ENCODE data around the gene FGD3. TPM values are rescaled to one million over a fixed set of nuclear protein-coding genes. Genes with fewer than 3 reads are reported as not detected.

Gene FGD3
- total RNA-seq, 2 experiments from 2014 or later, result 91.0 to 95.7 TPM

DNA sequence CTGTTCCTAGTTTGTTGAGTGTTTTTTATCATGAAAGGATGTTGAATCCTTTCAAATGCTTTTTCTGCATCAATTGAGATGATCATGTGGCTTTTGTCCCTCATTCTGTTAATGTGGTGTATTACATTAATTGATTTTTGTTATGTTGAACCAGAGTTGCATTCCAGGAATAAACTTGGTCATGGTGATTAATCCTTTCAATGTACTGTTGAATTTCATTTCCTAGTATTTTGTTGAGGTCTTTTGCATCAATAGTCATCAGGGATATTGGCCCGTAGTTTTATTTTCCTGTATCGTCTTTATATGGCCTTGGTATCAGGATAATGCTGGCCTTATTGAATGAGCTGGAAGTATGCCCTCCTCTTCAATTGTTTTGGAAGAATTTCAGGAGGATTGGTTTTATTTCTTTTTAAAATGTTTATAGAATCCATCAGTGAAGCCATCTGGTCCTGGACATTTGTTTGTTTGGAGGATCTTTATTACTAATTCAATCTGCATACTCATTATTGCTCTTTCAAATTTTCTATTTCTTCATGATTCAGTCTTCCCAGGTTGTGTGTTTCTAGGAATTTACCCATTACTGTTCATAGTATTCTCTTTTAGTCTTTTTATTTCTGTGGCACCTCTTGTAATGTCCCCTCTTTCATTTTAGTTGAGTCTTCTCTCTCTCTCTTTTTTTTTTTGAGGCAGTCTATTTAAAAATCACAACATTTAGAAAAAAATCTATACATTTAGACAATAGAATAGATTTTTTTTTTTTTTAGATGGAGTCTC is 32.1 kb downstream of the FGD3 start:
- ChIA-PET CTCF (interaction anchor here (1.3 to 2.2 kb wide), 3 partner anchors 12 to 24 kb away, joined by 4 to 10 read pairs (median 8); no protein-coding TSS in a partner anchor), POLR2A (interaction anchor here (0.6 to 3.2 kb wide), 9 partner anchors 11 to 85 kb away, joined by 3 to 41 read pairs (median 5); no protein-coding TSS in a partner anchor)
- Mint-ChIP-seq H3K9me3 (no peaks in the 10 kb centered on the region), H3K27me3 (no peaks in the 10 kb centered on the region), H3K4me3 (peak overlapping the region; percentile 70), H3K36me3 (ENCODE audit: low read depth) (peaks cover 96% of the 10 kb centered on the region), H3K27ac (peak overlapping the region; percentile 81), H3K4me1 (ENCODE audit: low read depth) (peaks cover 77% of the 10 kb centered on the region)
- peaks cover 59% of the 10 kb centered on the region for H3K36me3 ChIP-seq (ENCODE audit: insufficient read depth, low read length)
- TF ChIP-seq, protein P1, sequence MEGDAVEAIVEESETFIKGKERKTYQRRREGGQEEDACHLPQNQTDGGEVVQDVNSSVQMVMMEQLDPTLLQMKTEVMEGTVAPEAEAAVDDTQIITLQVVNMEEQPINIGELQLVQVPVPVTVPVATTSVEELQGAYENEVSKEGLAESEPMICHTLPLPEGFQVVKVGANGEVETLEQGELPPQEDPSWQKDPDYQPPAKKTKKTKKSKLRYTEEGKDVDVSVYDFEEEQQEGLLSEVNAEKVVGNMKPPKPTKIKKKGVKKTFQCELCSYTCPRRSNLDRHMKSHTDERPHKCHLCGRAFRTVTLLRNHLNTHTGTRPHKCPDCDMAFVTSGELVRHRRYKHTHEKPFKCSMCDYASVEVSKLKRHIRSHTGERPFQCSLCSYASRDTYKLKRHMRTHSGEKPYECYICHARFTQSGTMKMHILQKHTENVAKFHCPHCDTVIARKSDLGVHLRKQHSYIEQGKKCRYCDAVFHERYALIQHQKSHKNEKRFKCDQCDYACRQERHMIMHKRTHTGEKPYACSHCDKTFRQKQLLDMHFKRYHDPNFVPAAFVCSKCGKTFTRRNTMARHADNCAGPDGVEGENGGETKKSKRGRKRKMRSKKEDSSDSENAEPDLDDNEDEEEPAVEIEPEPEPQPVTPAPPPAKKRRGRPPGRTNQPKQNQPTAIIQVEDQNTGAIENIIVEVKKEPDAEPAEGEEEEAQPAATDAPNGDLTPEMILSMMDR (IDR thresholded peaks at IDR 0.05), result no peak
- no peaks in the 10 kb centered on the region for H3K27me3 ChIP-seq (ENCODE audit: control insufficient read depth in 1 of 2, insufficient read depth in 2 of 2, low read length in 2 of 2)
- peaks cover 57% of the 10 kb centered on the region for H3K4me1 ChIP-seq (ENCODE audit: insufficient read depth, low read length)
- ATAC-seq (ENCODE audit: poor library complexity), result no peak
- H3K9me3 ChIP-seq (ENCODE audit: control insufficient read depth in 1 of 2, insufficient read depth in 1 of 2, low read length in 2 of 2), result peaks cover 4% of the 10 kb centered on the region in 2 experiments
- H3K4me3 ChIP-seq (ENCODE audit: low read length), result no peak overlapping the region
- H3K27ac ChIP-seq (ENCODE audit: low read depth in 1 of 2, low read length in 2 of 2), result peak overlapping the region; percentile 15 to 49
- DNase-seq, result no peak
- intact Hi-C loops (cut with DNase I, micrococcal nuclease), result no loop called here

DNA sequence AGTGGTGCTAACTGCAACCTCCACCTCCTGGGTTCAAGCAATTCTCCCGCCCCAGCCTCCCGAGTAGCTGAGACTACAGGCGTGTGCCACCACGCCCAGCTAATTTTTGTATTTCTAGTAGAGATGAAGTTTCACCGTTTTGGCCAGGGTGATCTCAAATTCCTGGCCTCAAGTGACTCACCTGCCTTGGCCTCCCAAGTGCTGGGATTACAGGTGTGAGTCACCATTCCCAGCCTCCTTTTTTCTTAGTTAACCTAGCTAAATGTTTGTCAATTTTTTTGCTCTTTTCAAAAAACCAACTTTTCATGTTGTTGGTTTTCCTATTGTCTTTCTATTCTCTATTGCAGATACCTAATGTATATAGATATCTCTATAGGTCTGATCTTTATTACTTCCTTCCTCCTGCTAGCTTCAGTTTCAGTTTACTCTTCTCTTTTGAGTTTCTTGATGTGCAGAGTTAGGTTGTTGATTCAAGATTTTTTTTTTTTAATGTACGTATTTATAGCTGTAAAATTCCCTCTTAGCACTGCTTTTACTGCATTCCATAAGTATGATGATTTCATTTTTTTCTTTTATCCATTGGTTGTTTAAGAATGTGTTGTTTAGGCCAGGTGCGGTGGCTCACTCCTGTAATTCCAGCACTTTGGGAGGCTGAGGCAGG is 32.9 kb downstream of the FGD3 start:
- Mint-ChIP-seq H3K27ac (peak overlapping the region; percentile 81), H3K4me1 (ENCODE audit: low read depth) (peaks cover 72% of the 10 kb centered on the region), H3K27me3 (no peaks in the 10 kb centered on the region), H3K4me3 (peak overlapping the region; percentile 34), H3K9me3 (no peaks in the 10 kb centered on the region), H3K36me3 (ENCODE audit: low read depth) (peaks cover 93% of the 10 kb centered on the region)
- Histone ChIP-seq H3K4me1 (ENCODE audit: insufficient read depth, low read length) (peaks cover 56% of the 10 kb centered on the region), H3K27me3 (ENCODE audit: control insufficient read depth in 1 of 2, insufficient read depth in 2 of 2, low read length in 2 of 2) (no peaks in the 10 kb centered on the region), H3K27ac (ENCODE audit: low read depth in 1 of 2, low read length in 2 of 2) (peak overlapping the region; percentile 49 to 59), H3K9me3 (ENCODE audit: control insufficient read depth in 1 of 2, insufficient read depth in 1 of 2, low read length in 2 of 2) (peaks cover 4% of the 10 kb centered on the region in 2 experiments), H3K36me3 (ENCODE audit: insufficient read depth, low read length) (peaks cover 57% of the 10 kb centered on the region), H3K4me3 (ENCODE audit: low read length) (no peak overlapping the region)
- intact Hi-C loops (cut with DNase I, micrococcal nuclease), result no loop called here
- peak in 2 of 14 experiments; percentile 35 to 45 for DNase-seq
- ATAC-seq (ENCODE audit: poor library complexity), result peak; percentile 47
- POLR2A ChIA-PET, result interaction anchor here (0.6 to 3.2 kb wide), 6 partner anchors 10 to 548 kb away, joined by 3 to 41 read pairs (median 5); no protein-coding TSS in a partner anchor
- TF ChIP-seq, protein P1 (IDR thresholded peaks at IDR 0.05), result no peak
- CTCF ChIA-PET, result interaction anchor here (1.3 to 2.2 kb wide), 3 partner anchors 12 to 23 kb away, joined by 4 to 10 read pairs (median 8); no protein-coding TSS in a partner anchor

DNA sequence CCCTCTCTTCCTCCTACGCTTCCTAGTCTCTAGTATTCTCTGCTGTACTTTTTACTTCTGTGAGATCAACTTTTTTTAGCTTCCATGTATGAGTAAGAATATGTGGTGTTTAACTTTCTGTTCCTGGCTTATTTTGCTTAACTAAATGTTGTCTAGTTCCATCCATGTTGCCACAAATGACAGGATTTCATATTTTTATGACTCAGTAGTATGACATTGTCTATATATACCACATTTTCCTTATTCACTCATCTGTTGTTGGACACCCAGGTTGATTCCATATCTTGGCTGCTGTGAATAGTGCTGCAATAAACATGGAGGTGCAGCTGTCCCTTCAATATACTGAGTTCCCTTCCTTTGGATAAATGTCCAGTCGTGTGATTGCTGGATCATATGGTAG is 34.8 kb downstream of the FGD3 start:
- H3K27ac ChIP-seq (ENCODE audit: low read depth in 1 of 2, low read length in 2 of 2), result no peak overlapping the region
- no peaks in the 10 kb centered on the region for H3K27me3 Mint-ChIP-seq
- no peaks in the 10 kb centered on the region for H3K9me3 Mint-ChIP-seq
- peak overlapping the region; percentile 7 for H3K4me3 Mint-ChIP-seq
- ATAC-seq (ENCODE audit: poor library complexity) (no peak), DNase-seq (no peak)
- intact Hi-C loops (cut with DNase I, micrococcal nuclease), result no loop called here
- peaks cover 52% of the 10 kb centered on the region for H3K36me3 ChIP-seq (ENCODE audit: insufficient read depth, low read length)
- ChIA-PET CTCF (interaction anchor here (1.2 to 1.6 kb wide), 2 partner anchors 22 to 25 kb away, joined by 5 read pairs; no protein-coding TSS in a partner anchor), POLR2A (interaction anchor here (0.6 to 1.4 kb wide), 5 partner anchors 10 to 56 kb away, joined by 3 to 4 read pairs (median 3); no protein-coding TSS in a partner anchor)
- H3K4me1 ChIP-seq (ENCODE audit: insufficient read depth, low read length), result peaks cover 56% of the 10 kb centered on the region
- H3K27ac Mint-ChIP-seq, result peak overlapping the region; percentile 81
- peaks cover 4% of the 10 kb centered on the region in 2 experiments for H3K9me3 ChIP-seq (ENCODE audit: control insufficient read depth in 1 of 2, insufficient read depth in 1 of 2, low read length in 2 of 2)
- H3K4me3 ChIP-seq (ENCODE audit: low read length), result no peak overlapping the region
- peaks cover 79% of the 10 kb centered on the region for H3K4me1 Mint-ChIP-seq (ENCODE audit: low read depth)
- TF ChIP-seq, protein P1 (IDR thresholded peaks at IDR 0.05), result no peak
- H3K27me3 ChIP-seq (ENCODE audit: control insufficient read depth in 1 of 2, insufficient read depth in 2 of 2, low read length in 2 of 2), result no peaks in the 10 kb centered on the region
- H3K36me3 Mint-ChIP-seq (ENCODE audit: low read depth), result peaks cover 87% of the 10 kb centered on the region
